Measurements from ENCODE around the gene MAP6.
"Not testable (repeated sequence)": the region's sequence is repeated elsewhere in the genome, so short reads cannot be mapped to it uniquely, and the experiment has no call there.

The MAP6 gene

DNA sequence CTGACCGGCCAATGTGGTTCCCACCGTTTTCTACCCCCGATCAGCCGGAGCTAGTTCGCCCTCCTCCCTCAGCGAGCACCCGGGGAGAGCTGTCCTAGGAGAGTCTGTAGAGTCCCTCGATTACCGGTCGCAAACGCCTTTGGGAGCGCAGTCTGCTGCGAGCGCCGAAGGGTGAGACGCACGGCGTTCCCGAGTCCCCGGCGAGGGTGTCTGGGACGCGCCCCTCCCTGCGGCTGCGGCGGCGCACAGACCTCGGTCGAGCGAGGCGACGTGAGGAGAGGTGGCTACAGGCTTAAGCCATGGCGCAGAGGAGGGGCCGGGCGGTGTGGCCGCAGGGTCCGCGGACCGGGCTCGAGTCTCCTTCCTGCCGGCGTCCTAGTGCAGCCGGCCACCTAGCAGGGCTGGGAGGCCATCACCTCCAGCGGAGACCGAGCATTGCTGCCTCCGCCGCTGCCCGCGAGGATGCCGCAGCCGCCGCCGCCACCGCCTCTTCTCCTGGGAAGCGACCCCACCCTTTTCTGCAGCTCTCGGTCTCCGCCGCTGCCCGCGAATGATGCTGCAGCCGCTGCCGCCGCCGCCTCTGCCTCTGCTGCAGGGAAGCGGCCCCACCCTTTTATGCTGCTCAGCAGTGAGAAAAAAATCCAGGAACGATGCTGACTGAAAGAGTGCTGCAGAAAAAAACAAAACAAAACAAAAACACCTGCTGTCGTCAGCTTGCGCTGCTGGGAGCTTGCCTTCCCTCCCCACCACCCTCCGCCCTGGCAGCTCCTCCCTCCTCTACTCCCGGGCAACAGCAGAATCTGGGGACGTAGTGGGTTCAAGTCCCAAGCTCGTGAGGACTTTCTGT is at the start of gene MAP6:
Gene MAP6 (minus strand): TSS at position 588 of the 847 bp plus-strand sequence. CDS start 669 bp downstream, outside the sequence.
- in situ Hi-C loops (cut with HindIII; ENCODE audit: low sequenced_read_pairs), result no loop called here

DNA sequence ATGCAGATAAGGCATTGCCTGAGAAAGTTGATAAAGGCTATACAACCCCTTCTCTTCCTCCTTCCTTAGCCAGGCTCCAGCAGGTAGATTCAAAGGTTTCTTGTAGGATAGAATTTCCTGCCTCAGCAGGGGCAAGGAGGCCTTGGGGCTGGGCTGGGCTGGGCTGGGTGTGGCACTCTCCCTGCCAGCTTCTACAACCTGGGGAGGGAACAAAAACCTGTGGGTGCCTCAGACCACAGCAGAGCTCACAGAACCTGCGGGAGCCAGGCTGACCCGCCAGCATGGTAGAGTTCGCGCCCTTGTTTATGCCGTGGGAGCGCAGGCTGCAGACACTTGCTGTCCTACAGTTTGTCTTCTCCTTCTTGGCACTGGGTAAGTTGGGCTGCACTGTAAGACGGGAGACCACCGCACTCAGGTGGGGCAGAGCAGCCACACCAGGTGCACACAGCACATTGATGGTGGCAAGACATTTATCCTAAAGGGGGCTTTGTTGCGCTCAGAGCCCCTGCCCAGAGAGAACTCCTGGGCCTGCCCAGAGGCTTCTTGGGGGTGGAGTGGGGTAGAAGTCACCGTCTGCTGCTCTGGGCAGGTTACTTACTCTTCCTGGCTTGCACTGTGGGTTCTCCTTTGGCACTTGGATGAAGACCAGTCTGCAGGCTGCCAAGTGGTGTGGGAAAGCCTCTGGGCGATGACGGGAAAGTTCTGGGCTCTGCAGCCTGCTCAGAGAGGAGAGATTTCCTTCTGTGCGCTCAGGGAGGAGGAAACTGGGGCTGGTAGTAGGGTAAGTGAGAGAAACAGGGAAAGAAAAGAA is 49.0 kb upstream of the MAP6 start, which contains the start of gene MOGAT2:
Gene MOGAT2 (plus strand): TSS at position 231 of the 811 bp plus-strand sequence. CDS start 51 bp downstream, at position 282.
- in situ Hi-C loops (cut with HindIII; ENCODE audit: low sequenced_read_pairs), result no loop called here

DNA sequence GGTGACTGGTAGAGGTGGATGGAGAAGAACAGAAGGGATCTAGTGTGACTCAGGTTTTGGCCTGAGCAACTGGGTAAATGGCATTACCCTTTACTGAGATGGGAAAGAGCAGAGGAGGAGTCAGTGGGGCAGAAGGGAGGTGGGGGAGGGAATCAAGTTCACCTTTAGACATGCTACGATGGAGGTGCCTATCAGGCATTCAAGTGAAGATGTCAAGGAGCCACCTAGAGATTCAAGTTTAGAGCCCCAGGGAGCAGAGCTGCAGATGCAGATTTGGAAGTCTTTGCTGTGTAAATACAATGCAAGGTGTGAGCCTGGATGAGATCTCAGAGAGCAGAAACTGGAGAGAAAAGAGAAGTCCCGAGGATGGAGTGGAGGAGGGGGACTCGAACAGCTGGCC is 47.8 kb upstream of the MAP6 start:
- in situ Hi-C loops (cut with HindIII; ENCODE audit: low sequenced_read_pairs), result no loop called here

DNA sequence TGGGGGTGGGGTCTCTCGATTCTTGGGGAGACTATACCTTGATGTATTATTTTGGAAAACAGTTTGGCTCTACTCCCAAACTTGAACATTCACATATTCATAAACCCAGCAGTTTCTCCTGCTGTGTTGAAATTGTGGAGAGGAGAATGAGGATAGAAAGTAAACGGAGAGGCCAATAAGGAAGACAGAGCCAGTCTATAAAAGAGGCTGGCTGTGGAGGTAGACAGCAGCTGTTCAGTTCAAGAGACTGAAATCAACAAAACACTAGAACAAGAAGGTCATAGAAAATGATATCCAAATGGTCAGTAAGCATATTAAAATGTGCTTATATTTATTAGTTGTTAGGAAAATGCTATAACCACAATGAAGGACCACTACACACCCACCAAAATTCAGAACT is 46.9 kb upstream of the MAP6 start:
- in situ Hi-C loops (cut with HindIII; ENCODE audit: low sequenced_read_pairs), result no loop called here

DNA sequence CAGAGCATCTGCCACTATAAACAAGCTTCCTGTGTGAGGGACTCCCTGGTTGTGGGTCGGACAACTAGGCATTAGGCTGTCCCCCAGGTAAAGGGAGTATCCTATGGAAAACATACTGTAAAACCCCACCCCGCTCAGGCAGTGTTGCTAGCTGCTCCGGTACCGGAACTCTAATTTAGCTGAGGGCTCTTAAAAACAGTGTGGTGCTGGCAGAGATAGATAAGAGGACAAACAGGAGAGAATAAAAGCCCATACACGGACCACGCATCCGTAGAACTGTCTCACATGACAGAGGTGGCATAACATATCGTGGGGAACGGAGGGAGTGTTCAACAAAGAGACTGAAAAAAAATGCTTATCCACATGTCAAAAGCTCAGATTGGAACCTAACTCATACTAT is 45.4 kb upstream of the MAP6 start:
- in situ Hi-C loops (cut with HindIII; ENCODE audit: low sequenced_read_pairs), result no loop called here

DNA sequence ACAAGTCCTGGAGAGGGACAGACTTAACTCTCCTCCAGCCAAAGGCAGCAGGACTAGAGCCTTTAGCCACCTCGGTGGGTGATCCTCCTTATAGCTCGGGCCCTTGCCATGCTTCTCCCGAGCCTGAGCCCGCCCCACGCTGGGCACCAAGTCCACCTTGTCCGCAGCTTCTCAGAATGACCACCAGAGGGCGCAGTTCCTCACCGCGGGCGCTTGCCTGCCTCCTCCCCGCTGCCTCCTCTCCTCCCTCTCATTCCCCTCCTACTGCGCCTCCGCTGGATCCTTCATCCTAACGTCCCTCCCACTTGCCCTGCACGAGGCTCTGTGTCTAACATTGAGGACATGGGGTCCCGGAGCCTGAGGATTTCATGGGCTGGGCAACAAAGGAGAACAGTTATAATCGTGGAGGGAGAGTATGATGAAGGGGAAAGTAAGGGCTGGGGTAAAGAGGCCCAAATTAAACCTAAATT is 37.5 kb upstream of the MAP6 start:
- in situ Hi-C loops (cut with HindIII; ENCODE audit: low sequenced_read_pairs), result loop anchor here (5.0 kb wide), 1 partner anchor 369 kb away; no protein-coding TSS in a partner anchor

DNA sequence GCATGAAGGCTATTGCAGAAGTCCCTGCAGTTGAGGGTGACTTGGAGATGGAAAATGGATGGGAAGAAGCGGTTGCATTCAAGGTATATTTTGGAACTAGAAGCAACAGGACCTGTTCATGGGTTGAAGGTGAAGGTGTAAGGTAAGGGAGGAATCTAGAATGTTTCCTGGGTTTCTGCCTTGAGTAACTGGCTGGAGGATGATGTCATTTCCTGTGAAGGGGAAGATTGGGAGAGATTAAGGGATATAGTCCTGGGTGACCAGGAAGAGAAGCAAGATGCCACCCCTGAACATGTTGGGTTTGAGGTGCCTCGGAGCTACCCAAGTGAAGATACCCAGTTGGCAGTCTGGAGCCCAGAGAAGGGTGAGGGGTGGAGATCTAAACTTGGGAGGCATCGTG is 36.7 kb upstream of the MAP6 start:
- in situ Hi-C loops (cut with HindIII; ENCODE audit: low sequenced_read_pairs), result loop anchor here (5.0 kb wide), 1 partner anchor 368 kb away; no protein-coding TSS in a partner anchor

DNA sequence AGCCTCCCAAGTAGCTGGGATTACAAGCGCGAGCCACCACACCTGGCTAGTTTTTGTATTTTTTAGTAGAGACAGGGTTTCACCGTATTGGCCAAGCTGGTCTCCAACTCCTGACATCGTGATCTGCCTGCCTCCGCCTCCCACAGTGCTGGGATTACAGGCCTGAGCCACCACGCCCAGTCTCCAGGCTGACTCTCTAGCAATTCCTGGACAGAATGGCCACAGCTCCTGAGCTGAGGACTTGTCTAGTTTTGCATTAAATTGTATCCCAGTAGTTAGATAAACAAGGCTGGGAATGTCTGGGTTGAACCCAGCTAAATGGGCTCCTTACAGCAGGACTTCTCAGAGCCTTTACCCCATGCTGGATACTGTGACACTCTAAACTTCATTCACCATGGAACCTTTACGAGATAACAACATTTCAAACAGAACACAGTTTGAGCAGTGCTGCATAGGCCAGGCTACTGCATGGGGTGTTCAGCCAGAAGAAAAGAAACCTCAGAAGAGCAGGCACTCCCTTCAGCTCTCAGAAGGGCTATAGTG is 34.9 kb upstream of the MAP6 start:
- in situ Hi-C loops (cut with HindIII; ENCODE audit: low sequenced_read_pairs), result no loop called here

DNA sequence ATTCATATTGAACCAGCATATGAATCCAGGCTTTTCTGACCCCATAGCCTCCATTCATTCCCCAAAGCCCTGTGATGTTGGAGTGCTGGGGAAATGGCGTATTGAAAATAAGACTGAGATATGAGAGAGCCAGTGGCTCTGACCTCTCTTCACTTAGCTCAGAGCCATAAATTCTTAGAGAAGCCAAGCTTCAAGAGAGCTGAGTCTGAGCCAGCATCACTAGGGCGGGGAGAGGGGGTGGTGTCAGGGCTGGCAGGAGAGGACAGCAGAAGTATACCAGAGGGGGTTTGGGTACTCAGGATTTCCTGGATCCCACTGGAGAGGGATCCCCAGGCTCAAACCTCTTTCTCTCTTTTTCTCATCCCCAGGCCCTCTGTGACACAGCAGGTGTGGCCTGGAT is 32.1 kb upstream of the MAP6 start:
- in situ Hi-C loops (cut with HindIII; ENCODE audit: low sequenced_read_pairs), result no loop called here

DNA sequence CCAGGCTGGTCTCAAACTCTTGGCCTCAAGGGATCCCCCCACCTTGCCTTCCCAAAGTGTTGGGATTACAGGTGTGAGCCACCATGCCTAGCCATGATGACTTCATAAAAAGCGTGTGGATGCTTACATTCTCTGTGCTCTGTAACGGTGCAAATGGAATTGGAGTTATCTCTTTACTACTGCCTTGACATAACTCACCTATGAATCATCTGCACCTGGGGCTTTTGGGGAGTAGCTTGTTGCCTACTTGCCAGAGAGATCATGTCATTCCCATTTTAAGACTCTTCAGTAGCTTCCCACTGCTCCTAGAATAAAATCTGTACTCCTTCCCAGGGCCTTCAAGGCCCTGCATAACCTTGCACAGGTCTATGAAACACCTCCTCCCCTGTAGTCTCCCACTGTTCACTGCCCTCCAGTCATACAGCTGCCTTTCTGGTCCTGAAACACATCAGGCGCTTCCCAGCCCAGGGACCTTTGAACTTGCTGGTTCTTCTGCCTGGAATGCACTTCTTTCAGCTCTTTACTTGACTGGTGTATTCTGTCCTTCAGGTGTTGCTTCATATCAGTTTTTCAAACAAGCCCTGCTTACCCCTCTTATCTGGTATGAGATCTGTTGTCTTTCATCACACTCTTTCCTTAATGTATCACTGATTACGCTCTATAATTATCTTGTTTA is 29.2 kb upstream of the MAP6 start:
- in situ Hi-C loops (cut with HindIII; ENCODE audit: low sequenced_read_pairs), result no loop called here

DNA sequence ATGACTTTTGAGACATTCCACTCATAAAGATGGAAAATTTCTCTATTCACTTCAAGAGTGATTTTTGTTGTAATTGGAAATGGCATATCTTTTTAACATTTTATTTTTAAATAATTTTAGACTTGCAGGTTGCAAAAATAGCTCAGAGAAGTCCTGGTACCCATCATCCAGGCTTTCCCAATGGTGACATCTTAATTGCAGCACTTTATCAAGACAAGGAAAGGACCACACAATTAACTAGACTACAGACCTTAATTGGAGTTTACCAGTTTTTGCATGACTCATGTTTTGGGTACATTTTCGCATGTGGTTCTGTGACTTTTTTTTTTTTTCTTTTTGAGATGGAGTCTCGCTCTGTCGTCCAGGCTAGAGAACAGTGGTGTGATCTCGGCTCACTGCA is 23.0 kb upstream of the MAP6 start:
- in situ Hi-C loops (cut with HindIII; ENCODE audit: low sequenced_read_pairs), result no loop called here

DNA sequence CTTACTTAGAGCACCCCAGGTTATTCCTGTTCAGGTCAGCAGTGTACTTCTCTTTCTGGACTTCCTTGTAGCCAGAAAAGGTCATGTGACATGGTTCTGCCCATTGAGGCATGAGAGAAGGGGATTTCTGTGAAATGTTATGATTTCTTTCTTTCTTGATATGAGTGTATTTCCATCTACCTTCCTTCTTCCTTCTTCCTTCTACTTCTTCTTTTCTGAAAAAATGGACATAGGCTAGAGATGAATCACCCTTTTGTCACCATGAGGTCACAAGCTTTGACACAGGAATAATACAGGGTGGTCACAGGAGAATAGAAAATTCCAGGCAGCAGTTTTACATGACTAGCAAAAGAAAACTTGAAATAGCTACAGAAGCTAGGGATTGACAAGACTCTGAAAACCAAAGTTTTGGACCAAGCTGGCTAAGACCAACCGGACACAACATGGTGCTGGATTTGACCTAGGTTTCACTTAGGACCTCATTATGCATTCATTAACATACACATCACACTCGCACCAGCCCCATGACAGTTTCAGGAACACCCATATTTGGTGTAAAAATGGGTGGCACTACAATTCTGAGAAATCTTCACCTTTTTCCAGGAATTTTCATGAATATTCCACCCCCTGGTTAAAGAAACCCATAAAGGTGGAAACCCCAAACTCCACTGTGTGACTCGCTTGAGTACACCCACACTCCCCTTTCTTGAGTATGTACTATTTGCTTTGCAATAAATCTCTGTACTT is 21.2 kb upstream of the MAP6 start:
- in situ Hi-C loops (cut with HindIII; ENCODE audit: low sequenced_read_pairs), result no loop called here

DNA sequence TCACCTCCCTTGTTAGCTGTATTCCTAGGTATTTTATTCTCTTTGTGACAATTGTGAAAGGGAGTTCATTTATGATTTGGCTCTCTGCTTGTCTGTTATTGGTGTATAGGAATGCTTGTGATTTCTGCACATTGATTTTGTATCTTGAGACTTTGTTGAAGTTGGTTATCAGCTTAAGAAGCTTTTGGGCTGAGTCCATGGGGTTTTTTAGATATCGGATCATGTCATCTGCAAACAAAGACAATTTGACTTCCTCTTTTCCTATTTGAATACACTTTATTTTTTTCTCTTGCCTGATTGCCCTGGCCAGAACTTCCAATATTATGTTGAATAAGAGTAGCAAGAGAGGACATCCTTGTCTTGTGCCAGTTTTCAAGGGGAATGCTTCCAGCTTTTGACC is 15.0 kb upstream of the MAP6 start:
- in situ Hi-C loops (cut with HindIII; ENCODE audit: low sequenced_read_pairs), result not testable (repeated sequence)

DNA sequence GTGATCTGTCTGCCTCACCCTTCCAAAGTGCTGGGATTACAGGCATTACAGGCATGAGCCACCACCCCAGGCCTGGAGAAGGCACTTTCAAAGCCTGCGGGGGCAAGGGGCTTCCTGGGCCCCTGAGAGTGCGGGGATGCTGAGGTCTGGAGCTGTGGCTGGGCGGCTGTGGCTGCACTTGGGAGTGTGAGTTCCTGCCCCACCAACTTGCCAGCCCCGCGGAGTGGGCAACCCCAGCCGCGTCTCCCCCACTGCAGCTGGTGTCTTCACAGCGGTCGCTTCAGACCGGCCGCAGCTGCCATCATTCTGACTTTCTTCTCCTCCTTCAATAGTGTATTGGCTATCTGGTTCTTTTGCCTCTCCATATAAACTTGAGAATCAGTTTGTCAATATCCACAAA is 10.7 kb upstream of the MAP6 start:
- in situ Hi-C loops (cut with HindIII; ENCODE audit: low sequenced_read_pairs), result no loop called here

DNA sequence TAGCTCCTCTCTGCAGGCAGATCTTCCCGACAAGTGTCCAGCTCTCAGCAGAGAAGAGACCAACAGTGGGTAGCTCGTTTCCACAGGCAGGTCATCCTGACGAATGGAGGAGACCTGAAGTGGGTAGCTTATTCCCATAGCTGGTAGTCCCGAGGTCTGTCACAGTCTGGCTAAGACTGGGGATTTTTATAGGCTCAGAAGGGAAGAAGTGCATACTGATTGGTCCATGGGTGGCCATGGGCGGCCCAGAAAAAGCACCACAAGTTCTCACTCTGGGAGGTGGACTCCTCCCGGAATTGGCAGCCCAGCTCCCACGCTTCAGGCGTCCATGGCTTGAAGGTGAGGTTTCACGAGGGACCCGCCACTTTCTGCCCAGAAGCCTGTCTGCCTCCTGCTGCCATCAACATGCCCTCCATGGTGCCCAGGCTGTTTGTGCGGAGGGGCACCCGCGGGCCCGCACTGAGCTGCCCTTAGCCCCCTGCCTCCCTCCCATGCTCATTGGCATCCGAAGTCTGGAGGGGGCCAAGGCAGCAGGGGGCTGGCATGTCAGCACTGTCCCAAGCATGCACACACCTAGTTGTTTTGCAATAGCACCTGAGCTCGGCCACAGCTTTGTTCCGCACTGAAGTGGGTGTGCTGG is 9.9 kb upstream of the MAP6 start:
- in situ Hi-C loops (cut with HindIII; ENCODE audit: low sequenced_read_pairs), result no loop called here

DNA sequence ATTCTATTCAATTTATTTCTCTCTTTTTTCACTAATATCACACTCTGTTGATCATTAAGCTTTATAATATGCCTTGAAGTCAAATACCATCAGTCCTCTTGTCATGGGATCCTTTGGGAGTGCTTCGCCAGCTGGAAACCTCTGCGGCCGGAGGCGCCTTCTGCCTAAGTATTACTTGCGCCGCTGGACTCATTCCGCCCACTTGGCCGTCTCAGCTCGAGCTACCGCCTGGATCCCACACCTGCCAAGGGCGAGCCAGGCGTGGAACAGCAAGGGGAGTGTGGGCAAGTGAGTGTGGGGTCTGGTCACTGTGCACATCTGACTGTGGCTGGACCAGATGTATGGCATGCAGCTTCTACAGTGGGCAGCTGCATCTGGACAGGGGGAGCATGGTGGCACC is 9.1 kb upstream of the MAP6 start:
- in situ Hi-C loops (cut with HindIII; ENCODE audit: low sequenced_read_pairs), result no loop called here

DNA sequence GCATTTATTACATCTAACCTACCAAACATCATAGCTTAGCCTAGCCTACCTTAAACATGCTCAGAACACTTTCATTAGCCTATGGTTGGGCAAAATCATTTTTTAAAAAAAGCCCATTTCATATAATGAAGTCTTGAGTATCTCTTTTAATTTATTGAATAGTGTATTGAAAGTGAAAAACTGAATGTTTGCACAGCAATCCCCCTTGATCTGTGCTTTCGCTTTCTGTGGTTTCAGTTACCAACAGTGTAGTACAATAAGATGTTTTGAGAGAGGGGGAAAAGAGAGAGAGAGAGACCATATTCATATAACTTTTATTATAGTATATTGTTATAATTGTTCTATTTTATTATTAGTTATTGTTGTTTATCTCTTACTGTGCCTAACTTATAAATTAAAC is 8.4 kb upstream of the MAP6 start:
- in situ Hi-C loops (cut with HindIII; ENCODE audit: low sequenced_read_pairs), result no loop called here

DNA sequence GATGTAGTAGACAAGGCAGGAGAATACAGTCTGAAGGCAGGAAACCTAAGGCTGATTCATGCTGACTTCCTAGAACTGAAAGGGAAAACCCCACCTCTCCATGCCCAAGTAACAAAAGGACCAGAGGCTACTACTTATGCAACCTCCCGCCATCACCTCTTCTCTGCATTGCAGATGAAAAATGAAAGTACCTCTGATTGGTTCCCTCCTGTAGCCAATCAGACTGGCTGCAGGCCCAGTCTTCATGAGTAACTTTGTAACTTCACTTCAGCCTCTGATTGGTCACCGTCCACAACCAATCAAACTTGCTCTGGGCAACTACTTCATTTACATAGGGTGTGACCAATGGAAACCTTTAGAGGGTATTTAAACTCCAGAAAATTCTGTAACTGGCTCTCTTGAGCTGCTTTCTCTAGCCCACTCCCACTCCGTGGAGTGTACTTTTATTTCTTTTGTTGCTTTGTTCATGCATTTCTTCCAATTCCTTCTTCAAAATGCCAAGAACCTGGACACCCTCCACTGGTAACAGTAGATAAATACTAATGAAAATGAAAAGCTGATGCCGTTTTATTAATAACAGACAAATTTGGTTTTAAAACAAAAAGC is 5.2 kb upstream of the MAP6 start:
- in situ Hi-C loops (cut with HindIII; ENCODE audit: low sequenced_read_pairs), result no loop called here

DNA sequence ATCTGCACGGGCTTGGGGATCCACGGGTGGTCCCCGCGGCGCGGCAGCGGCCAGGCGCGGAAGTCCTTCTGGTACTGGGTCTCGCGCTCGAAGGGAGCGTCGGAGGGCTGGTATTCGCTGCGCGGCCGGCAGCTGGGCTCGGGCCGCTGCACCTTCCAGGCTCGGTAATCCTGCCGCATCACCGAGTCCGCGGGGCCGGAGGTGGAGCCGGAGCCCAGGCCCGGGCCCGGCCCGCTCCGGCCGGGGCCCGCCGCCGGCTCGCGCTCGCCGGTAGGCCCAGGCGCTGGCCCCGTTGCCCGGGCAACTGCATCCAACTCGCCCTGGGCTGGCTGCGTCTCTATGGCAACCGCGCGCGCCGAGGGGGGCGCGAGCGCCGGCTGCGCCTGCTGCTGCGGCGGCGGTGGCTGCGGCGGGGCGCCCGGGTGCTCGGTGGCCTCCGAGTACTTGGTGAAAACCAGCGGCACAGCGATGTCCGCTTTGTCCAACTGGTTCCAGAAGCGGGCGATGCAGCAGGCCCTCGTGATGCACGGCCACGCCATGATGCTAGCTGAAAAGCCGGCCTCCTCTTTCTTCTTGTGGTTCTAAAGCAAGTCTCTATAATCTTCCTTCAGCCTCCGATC is 897 bp downstream of the MAP6 start:
- in situ Hi-C loops (cut with HindIII; ENCODE audit: low sequenced_read_pairs), result no loop called here

Measured in endothelial cell of hepatic sinusoid (primary cell).